ENCODE measurements around the gene C3orf22.

GRCh38 chr3:126527006-126527405, 31.7 kb downstream of the C3orf22 start:
- TF ChIP-seq, protein P1, sequence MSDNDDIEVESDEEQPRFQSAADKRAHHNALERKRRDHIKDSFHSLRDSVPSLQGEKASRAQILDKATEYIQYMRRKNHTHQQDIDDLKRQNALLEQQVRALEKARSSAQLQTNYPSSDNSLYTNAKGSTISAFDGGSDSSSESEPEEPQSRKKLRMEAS (IDR thresholded peaks at IDR 0.05), result no peak
- TF ChIP-seq TAF1 (IDR thresholded peaks at IDR 0.05; ENCODE audit: low read depth) (no peak), EP300 (IDR thresholded peaks at IDR 0.05; ENCODE audit: borderline replicate concordance) (no peak), REST (IDR thresholded peaks at IDR 0.05; ENCODE audit: low read depth) (no peak), CREB1 (IDR thresholded peaks at IDR 0.05; ENCODE audit: low read depth) (no peak), YY1 (IDR thresholded peaks at IDR 0.05; ENCODE audit: low read depth) (no peak), USF1 (IDR thresholded peaks at IDR 0.05) (no peak), RAD21 (IDR thresholded peaks at IDR 0.05; ENCODE audit: low read depth) (no peak), CEBPB (IDR thresholded peaks at IDR 0.05) (no peak), TCF12 (IDR thresholded peaks at IDR 0.05; ENCODE audit: low read depth) (no peak), TEAD4 (IDR thresholded peaks at IDR 0.05) (no peak), NFIC (IDR thresholded peaks at IDR 0.05) (no peak), ZBTB7A (IDR thresholded peaks at IDR 0.05; ENCODE audit: low read depth) (no peak), FOXM1 (IDR thresholded peaks at IDR 0.05; ENCODE audit: borderline replicate concordance, low read depth) (no peak)

Data from Ishikawa (cell line).